ENCODE data around the gene SLC6A9.

Gene SLC6A9

GRCh38 chr1:44013949-44014348 is 17.3 kb downstream of the SLC6A9 start:
- no peaks in the 10 kb centered on the region for H3K36me3 ChIP-seq
- TF ChIP-seq, protein P1, sequence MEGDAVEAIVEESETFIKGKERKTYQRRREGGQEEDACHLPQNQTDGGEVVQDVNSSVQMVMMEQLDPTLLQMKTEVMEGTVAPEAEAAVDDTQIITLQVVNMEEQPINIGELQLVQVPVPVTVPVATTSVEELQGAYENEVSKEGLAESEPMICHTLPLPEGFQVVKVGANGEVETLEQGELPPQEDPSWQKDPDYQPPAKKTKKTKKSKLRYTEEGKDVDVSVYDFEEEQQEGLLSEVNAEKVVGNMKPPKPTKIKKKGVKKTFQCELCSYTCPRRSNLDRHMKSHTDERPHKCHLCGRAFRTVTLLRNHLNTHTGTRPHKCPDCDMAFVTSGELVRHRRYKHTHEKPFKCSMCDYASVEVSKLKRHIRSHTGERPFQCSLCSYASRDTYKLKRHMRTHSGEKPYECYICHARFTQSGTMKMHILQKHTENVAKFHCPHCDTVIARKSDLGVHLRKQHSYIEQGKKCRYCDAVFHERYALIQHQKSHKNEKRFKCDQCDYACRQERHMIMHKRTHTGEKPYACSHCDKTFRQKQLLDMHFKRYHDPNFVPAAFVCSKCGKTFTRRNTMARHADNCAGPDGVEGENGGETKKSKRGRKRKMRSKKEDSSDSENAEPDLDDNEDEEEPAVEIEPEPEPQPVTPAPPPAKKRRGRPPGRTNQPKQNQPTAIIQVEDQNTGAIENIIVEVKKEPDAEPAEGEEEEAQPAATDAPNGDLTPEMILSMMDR (IDR thresholded peaks at IDR 0.05; ENCODE audit: low read depth, low read length): no peak

GRCh38 chr1:44012941-44013609 is 18.2 kb downstream of the SLC6A9 start:
- Histone ChIP-seq H3K27me3 (ENCODE audit: insufficient read depth, low read depth, severe bottlenecking) (no peaks in the 10 kb centered on the region), H3K9me3 (ENCODE audit: severe bottlenecking) (no peaks in the 10 kb centered on the region), H3K4me3 (ENCODE audit: low read depth, low read length) (no peak overlapping the region), H3K36me3 (no peaks in the 10 kb centered on the region), H3K27ac (peak overlapping the region; percentile 82)
- TF ChIP-seq, protein P1 (IDR thresholded peaks at IDR 0.05; ENCODE audit: low read depth, low read length): no peak
- peak; percentile 79 for DNase-seq

More at GRCh38 chr1:44013949-44014348, 17.3 kb downstream of the SLC6A9 start:
- Histone ChIP-seq H3K4me3 (ENCODE audit: low read depth, low read length) (no peak overlapping the region), H3K9me3 (ENCODE audit: severe bottlenecking) (no peaks in the 10 kb centered on the region), H3K27ac (peak overlapping the region; percentile 82), H3K27me3 (ENCODE audit: insufficient read depth, low read depth, severe bottlenecking) (no peaks in the 10 kb centered on the region)
- DNase-seq: peak; percentile 59

- no peak for DNase-seq
- Histone ChIP-seq H3K36me3 (no peaks in the 10 kb centered on the region), H3K27ac (no peak overlapping the region; the same call in 1 of the 2 replicates), H3K27me3 (ENCODE audit: insufficient read depth, low read depth, severe bottlenecking) (no peaks in the 10 kb centered on the region), H3K4me3 (ENCODE audit: low read depth, low read length) (no peak overlapping the region), H3K9me3 (ENCODE audit: severe bottlenecking) (no peaks in the 10 kb centered on the region)
- TF ChIP-seq, protein P1 (IDR thresholded peaks at IDR 0.05; ENCODE audit: low read depth, low read length): no peak
These were observed 18.9 kb downstream of the SLC6A9 start for GRCh38 chr1:44012404-44012803.

DNA sequence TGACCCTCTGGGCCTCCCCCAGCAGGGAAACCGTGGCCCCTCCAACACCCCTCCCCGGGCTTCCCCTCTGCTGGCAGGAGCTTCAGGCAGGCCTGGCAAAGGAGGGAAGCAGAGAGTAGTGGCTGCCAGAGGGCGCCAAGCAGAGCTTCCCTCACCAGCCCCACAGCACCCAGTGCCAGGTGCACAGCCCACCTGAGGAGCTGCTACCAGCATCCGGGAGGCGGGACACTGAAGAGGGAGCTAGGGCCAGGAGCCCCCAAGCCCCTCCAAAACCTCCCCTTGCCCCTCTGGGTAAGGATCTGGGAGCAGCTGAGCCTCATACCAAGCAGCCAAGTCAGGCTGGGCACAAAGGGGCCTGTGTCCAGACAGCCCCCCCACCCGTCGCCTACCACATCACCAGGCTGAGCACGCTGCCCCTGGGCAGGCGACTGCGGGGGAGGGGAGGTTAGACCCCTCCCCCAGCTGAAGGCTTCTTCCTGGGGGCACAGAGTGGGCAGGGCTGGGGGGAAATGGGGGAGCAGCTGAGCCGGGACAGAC is 20.3 kb downstream of the SLC6A9 start:
- TF ChIP-seq, protein P1 (IDR thresholded peaks at IDR 0.05; ENCODE audit: low read depth, low read length): no peak
- Histone ChIP-seq H3K27ac (no peak overlapping the region), H3K36me3 (no peaks in the 10 kb centered on the region)

GRCh38 chr1:44008259-44008658 is 23.0 kb downstream of the SLC6A9 start:
- Histone ChIP-seq H3K9me3 (ENCODE audit: severe bottlenecking) (no peaks in the 10 kb centered on the region), H3K36me3 (no peaks in the 10 kb centered on the region), H3K27me3 (ENCODE audit: insufficient read depth, low read depth, severe bottlenecking) (no peaks in the 10 kb centered on the region), H3K27ac (no peak overlapping the region), H3K4me3 (ENCODE audit: low read depth, low read length) (no peak overlapping the region)
- TF ChIP-seq, protein P1 (IDR thresholded peaks at IDR 0.05; ENCODE audit: low read depth, low read length): no peak
- no peak for DNase-seq

More for the DNA sequence above, 20.3 kb downstream of the SLC6A9 start:
- DNase-seq: no peak
- no peak overlapping the region for H3K4me3 ChIP-seq (ENCODE audit: low read depth, low read length)
- no peaks in the 10 kb centered on the region for H3K9me3 ChIP-seq (ENCODE audit: severe bottlenecking)
- no peaks in the 10 kb centered on the region for H3K27me3 ChIP-seq (ENCODE audit: insufficient read depth, low read depth, severe bottlenecking)
